AG10803 (cell line): ENCODE data around the gene CDK7.
"Not testable (repeated sequence)": the region's sequence is repeated elsewhere in the genome, so short reads cannot be mapped to it uniquely, and the experiment has no call there.

Experiments used
- DNase-seq: peaks from one replicate; pipeline ENCODE4 v3.0.0; 2010; ENCODE audit warnings: low read depth
- H3K4me3 ChIP-seq: 2 replicates; pipeline ENCODE4 v1.5.1; 2011; ENCODE audit warnings: mild to moderate bottlenecking, low read length, control low read depth
- CTCF ChIP-seq: conservative IDR thresholded peaks from 2 replicates; pipeline ENCODE4 v1.5.1; 2011; ENCODE audit warnings: mild to moderate bottlenecking, low read length, control low read depth, inconsistent platforms

Gene CDK7

DNA sequence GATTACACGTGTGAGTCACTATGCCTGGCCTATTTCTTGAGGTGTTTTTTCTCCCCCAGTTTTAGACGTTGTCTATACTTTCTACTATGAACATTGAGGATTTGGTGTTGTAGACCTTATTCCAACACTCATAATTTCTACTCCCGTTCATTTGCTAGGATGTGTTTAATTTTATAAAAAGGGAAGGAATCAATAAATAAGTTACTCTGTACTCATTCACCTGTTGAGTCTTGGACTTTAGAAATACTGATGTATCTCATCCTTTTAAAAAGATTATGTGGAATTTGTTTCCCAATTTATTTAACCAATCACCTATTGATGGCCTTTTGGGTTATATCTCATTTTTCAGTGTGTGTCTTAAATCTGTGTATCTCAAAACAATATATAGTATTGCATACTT, 3.2 kb downstream of the CDK7 start:
- H3K4me3 ChIP-seq: no peak overlapping the region
- no peak for DNase-seq
- no peak for TF ChIP-seq CTCF

GRCh38 chr5:69238760-69239251, 4.1 kb downstream of the CDK7 start:
- H3K4me3 ChIP-seq: no peak overlapping the region
- TF ChIP-seq CTCF: no peak
- peak; percentile 75 for DNase-seq

- H3K4me3 ChIP-seq: no peak overlapping the region
- no peak for TF ChIP-seq CTCF
- no peak for DNase-seq
Measured at GRCh38 chr5:69242215-69242927, 7.7 kb downstream of the CDK7 start.

DNA sequence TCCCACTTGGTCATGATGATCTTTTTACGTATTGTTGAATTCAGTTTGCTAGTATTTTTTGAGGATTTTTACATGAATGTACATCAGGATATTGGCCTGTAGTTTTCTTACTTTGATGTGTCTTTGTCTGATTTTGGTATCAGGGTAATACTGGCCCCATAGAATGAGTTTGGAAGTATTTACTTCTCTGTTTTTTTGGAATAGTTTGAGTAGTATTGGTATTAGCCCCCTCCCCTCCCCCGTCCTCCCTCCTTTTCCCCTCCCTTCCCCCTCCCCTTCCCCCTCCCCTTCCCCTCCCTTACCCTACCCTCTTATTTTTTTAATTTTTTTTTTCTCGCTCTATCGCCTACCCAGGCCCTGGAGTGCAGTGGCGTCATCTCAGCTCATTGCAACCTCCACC, 10.3 kb downstream of the CDK7 start:
- no peak for DNase-seq
- TF ChIP-seq CTCF: no peak

DNA sequence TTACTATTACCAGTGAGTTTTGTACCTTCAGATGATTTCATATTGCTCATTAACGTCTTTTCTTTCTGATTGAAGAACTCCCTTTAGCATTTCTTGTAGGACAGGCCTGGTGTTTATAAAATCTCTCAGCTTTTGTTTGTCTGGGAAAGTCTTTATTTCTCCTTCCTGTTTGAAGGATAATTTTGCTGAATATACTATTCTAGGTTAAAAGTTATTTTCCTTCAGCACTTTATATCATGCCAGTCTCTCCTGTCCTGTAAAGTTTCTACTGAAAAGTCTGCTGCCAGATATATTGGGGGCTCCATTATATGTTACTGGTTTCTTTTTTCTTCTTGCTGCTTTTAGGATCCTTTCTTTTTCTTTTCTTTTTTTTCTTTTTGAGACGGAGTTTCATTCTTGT, 13.3 kb downstream of the CDK7 start:
- no peak for DNase-seq
- H3K4me3 ChIP-seq: no peak overlapping the region
- no peak for TF ChIP-seq CTCF

More for the DNA sequence above, 10.3 kb downstream of the CDK7 start:
- no peak overlapping the region for H3K4me3 ChIP-seq

GRCh38 chr5:69250593-69250992, 15.9 kb downstream of the CDK7 start:
- DNase-seq: no peak
- no peak overlapping the region for H3K4me3 ChIP-seq
- no peak for TF ChIP-seq CTCF

GRCh38 chr5:69252437-69252836, 17.8 kb downstream of the CDK7 start:
- no peak for TF ChIP-seq CTCF
- DNase-seq: no peak
- H3K4me3 ChIP-seq: no peak overlapping the region

- H3K4me3 ChIP-seq: not testable (repeated sequence)
- peak; percentile 17 for DNase-seq
Measured at GRCh38 chr5:69255940-69256339, 21.3 kb downstream of the CDK7 start.
